ENCODE results near the gene METAP2. TPM values are rescaled to one million over a fixed set of nuclear protein-coding genes. Genes with fewer than 3 reads are reported as not detected.
"Not testable (repeated sequence)": the region's sequence is repeated elsewhere in the genome, so short reads cannot be mapped to it uniquely, and the experiment has no call there.

Gene METAP2
- polyA plus RNA-seq: 37.5 TPM

DNA sequence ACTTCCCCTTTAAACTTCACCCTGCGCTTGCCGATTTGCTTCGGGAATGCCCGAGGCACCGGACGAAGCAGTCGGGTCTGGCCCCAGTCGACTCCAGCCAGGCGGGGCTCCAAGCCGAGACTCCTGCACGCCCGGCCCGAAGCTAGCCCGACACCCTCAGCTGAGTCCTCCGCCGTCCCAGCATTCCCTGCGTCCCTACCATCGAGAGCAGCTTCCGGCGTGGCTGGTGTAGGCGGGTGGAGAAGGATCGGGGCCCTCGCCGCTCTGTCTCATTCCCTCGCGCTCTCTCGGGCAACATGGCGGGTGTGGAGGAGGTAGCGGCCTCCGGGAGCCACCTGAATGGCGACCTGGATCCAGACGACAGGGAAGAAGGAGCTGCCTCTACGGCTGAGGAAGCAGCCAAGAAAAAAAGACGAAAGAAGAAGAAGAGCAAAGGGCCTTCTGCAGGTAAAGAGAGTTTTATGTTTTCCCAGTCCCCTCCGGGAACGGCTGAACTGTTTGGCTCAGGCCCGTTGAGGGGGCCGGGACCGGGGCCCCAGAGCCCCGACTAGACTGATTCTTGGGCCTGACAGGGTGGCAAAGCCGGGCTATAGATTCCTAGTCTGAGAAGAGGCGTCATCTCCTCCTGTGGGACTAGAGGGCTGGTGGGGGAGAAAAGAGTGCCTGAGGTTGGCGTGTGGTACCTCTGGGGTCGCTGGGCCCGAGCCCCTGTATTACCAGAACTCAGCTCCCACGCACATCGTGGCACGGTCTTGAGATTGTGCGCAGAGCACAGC is at the start of gene METAP2:
TSS of gene METAP2 (plus strand) at position 269 of the 776 bp plus-strand sequence. CDS start at position 297, 28 bp downstream.
- Mint-ChIP-seq H3K36me3 (peaks cover 11% of the 10 kb centered on the region), H3K9me3 (no peaks in the 10 kb centered on the region), H3K27ac (peak within 1 kb of the TSS; percentile 74 to 97 (median 90)), H3K4me1 (peaks cover 23 to 35% (median 34%) of the 10 kb centered on the region in 3 donors), H3K27me3 (no peaks in the 10 kb centered on the region), H3K4me3 (peak within 1 kb of the TSS; percentile 97 to 100 (median 98))

DNA sequence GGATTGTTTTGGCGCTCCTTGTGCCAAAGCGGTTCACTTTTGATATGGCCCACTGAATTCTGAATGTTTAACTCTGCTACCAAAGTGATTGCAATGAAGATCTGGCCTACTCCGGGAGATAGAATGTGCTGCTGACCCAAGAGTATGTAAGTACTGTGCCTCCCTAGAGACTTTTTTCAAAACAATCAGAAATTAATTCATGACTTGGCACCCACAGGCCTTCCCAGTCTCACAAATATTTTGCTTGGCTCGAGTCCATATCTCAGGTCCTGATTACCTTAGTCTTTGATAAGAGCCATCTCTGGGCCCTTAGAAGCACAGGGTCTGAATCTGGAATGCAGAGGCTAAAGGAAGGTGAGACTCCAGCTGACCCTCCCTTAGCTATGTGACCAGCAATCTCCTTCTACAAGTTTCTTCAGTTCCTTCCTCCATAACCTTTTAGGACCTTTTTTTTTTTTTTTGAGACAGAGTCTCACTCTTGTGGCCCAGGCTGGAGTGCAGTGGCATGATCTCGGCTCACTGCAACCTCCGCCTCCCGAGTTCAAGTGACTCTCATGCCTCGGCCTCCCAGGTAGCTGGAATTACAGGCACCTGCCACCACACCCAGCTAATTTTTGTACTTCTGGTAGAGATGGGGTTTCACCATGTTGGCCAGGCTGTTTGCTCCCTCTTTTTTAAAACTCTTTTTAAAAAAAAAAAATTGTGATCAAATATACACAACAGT is 49.5 kb upstream of the METAP2 start:
- H3K9me3 Mint-ChIP-seq: peaks cover 0 to 2% (median 0%) of the 10 kb centered on the region in 3 donors
- H3K4me3 Mint-ChIP-seq: no peak overlapping the region
- peaks cover 1% of the 10 kb centered on the region for H3K27me3 Mint-ChIP-seq
- H3K27ac Mint-ChIP-seq: no peak overlapping the region
- peaks cover 4% of the 10 kb centered on the region for H3K36me3 Mint-ChIP-seq
- peaks cover 7 to 12% (median 11%) of the 10 kb centered on the region in 3 donors for H3K4me1 Mint-ChIP-seq

DNA sequence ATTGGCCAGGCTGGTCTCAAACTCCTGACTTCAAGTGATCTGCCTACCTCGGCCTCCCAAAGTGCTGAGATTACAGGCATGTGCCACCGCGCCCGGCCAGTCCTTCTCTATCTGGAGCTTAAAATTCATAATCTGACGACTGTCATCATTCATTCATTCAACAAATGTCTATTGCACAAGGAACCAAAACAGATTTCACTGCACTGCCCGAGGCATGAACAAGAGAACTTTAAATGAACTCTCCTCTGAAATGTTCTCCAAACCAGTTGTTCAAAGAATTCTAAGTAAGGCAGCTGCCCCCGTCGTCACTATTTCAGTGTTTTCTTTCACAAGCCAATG is 44.8 kb upstream of the METAP2 start:
- peaks cover 0 to 2% (median 0%) of the 10 kb centered on the region in 3 donors for H3K9me3 Mint-ChIP-seq
- H3K27ac Mint-ChIP-seq: no peak overlapping the region
- H3K36me3 Mint-ChIP-seq: peaks cover 4% of the 10 kb centered on the region
- peaks cover 1% of the 10 kb centered on the region for H3K27me3 Mint-ChIP-seq
- peaks cover 7 to 12% (median 11%) of the 10 kb centered on the region in 3 donors for H3K4me1 Mint-ChIP-seq
- peak overlapping the region in 2 of 4 donors; percentile 14 to 54 for H3K4me3 Mint-ChIP-seq

DNA sequence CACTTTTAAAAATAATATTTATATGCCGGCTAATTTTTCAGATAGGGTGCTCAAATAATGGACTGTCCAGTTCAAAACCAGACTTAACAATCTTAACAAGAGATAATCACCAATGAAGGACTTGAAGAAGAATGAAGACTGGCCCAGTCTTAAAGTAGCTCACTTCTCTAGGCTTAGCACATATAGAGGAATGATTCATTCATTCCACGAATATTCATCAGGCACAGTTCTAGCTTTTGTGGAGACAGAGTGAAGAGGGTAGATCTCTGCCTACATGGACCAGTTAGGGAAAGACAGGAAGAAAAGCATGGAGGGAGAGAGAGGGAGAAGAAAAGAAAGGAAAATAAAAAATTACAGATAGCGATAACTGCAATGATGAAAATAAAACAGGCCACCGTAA is 42.8 kb upstream of the METAP2 start:
- Mint-ChIP-seq H3K4me1 (peaks cover 6 to 12% (median 11%) of the 10 kb centered on the region in 3 donors), H3K27me3 (peaks cover 1% of the 10 kb centered on the region), H3K36me3 (peaks cover 4% of the 10 kb centered on the region), H3K27ac (no peak overlapping the region), H3K4me3 (no peak overlapping the region), H3K9me3 (peaks cover 0 to under 1% (median 0%) of the 10 kb centered on the region in 3 donors)

DNA sequence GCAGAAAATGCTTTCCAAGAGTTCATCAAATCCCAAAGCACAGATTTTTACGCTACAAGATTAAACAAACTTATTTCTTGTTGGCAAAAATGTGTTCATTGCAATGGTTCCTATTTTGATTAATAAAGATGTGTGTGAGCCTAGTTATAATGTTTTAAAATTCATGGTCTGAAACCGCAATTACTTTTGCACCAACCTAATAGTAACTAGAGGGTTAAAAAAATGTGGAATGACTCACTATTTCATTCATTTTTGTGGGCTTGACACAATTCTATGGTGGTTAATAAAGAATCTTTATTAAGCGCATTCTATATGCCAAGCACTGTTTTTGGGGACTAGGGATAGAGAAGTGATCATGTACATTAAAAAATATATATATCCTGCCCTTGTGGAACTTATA is 38.6 kb upstream of the METAP2 start:
- H3K36me3 Mint-ChIP-seq: no peaks in the 10 kb centered on the region
- no peaks in the 10 kb centered on the region for H3K9me3 Mint-ChIP-seq
- H3K27ac Mint-ChIP-seq: no peak overlapping the region
- H3K27me3 Mint-ChIP-seq: peaks cover 7% of the 10 kb centered on the region
- no peak overlapping the region for H3K4me3 Mint-ChIP-seq
- H3K4me1 Mint-ChIP-seq: peaks cover 11 to 16% (median 11%) of the 10 kb centered on the region in 3 donors

DNA sequence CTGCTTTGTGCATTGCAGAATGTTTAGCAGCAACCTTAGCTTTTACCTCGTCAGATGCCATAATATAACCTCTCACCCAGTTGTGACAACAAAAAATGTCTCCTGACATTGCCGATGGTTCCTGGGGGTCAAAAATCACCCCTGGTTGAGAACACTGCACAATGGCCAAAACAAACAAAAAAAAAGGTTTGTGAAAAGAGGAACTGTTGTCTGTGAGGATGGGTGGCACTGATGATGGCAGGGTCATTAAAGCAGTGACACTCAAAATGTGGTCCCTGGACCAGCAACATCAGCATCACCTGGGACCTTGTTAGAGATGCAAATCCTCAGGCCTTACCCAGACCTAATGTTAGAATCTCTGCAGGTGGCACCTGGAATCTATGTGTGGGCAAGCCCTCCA is 36.4 kb upstream of the METAP2 start:
- Mint-ChIP-seq H3K4me3 (peak overlapping the region in 1 of 4 donors; percentile 70), H3K9me3 (no peaks in the 10 kb centered on the region), H3K4me1 (peaks cover 11 to 16% (median 13%) of the 10 kb centered on the region in 3 donors), H3K27ac (no peak overlapping the region), H3K36me3 (no peaks in the 10 kb centered on the region), H3K27me3 (peaks cover 6% of the 10 kb centered on the region)

DNA sequence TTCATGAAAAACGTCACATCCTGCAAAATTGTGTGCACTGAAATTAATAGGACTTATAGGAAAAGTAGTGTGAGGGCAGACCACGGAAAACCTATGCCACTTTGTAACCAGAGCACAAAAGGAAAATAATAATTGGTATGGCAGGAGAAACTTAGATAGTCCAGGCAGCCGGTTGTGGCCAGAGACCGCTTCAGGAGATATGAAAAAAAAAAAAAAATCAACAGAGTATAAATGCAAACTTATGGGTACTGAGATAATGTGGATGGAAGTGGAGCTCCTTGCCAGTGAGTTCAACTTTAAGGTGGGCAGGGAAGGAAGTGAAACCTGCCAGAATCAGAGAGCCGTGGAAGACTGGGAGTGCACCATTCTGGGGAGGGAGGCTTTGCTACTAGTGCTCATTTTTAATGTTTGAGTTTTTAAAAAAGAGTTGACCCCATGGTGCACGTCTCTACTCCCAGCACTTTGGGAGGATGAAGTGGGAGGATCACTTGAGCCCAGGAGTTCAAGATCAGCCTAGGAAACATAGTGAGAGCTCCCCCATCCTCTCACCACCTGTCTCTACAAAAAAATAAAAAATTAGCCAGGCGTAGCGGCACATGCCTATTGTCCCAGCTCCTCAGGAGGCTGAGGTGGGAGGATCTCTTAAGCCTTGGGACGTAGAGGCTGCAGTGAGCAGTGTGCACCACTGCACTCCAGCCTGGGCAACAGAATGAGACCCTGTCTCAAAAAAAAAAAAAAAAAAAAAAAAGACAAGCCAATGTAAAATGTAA is 34.3 kb upstream of the METAP2 start:
- H3K9me3 Mint-ChIP-seq: no peaks in the 10 kb centered on the region
- H3K4me1 Mint-ChIP-seq: peaks cover 11 to 16% (median 13%) of the 10 kb centered on the region in 3 donors
- peaks cover 6% of the 10 kb centered on the region for H3K27me3 Mint-ChIP-seq
- H3K36me3 Mint-ChIP-seq: no peaks in the 10 kb centered on the region
- H3K27ac Mint-ChIP-seq: no peak overlapping the region
- peak overlapping the region in 2 of 4 donors; percentile 28 to 83 for H3K4me3 Mint-ChIP-seq

DNA sequence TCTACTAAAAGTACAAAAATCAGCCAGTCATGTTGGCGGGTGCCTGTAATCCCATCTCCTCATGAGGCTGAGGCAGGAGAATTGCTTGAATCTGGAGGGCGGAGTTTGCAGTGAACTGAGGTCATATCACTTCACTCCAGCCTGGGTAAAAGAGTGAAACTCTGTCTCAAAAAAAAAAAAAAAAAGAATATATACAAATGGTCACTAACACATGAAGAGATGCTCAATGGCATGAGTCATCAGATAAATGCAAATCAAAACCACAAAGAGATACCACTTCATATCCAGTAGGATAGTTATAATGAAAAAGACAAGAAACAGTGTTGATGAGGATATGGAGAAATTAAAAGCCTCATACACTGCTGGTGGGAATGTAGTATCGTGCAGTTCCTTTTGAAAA is 33.6 kb upstream of the METAP2 start:
- Mint-ChIP-seq H3K4me3 (no peak overlapping the region), H3K36me3 (no peaks in the 10 kb centered on the region), H3K27me3 (peaks cover 9% of the 10 kb centered on the region), H3K27ac (no peak overlapping the region), H3K9me3 (peaks cover 0 to 6% (median 0%) of the 10 kb centered on the region in 3 donors), H3K4me1 (peaks cover 11 to 16% (median 13%) of the 10 kb centered on the region in 3 donors)

DNA sequence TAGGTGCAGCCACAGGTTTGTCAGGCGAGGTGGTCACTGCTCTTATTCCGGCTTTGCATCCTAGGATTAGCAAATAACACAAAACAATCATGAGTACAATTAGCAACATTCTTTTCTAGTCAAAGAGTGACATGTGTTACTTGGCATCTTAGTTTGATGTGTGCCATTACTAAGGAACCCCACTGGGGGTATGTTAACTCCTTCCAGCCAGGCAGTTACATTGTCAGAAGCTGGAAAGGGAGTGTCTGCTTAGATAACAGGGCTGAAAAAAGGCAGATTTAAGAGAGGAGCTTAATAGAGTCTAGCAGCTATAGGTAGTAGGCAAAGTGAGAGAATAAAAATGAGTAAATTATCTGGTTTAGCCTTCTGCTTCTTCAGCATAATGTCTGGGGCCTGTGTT is 30.5 kb upstream of the METAP2 start:
- Mint-ChIP-seq H3K9me3 (peaks cover 0 to 6% (median 0%) of the 10 kb centered on the region in 3 donors), H3K4me3 (no peak overlapping the region), H3K27ac (no peak overlapping the region), H3K36me3 (no peaks in the 10 kb centered on the region), H3K4me1 (peaks cover 7 to 13% (median 9%) of the 10 kb centered on the region in 3 donors), H3K27me3 (peaks cover 12% of the 10 kb centered on the region)

DNA sequence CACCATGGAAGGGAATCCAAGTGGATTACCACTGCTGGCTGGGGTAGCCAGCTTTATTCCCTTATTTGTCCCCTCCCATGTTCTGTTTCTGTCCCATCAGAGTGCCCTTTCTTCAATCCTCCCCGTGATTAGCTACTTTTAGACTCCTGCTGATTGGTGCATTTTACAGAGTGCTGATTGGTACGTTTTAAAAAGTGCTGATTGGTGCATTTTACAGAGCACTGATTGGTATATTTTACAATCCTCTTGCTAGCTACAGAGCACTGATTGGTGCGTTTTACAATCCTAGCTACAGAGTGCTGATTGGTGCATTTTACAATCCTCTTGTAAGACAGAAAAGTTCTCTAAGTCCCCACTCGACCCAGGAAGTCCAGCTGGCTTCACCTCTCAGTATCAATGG is 28.9 kb upstream of the METAP2 start:
- H3K4me1 Mint-ChIP-seq, H3K9me3 Mint-ChIP-seq, H3K36me3 Mint-ChIP-seq, H3K27ac Mint-ChIP-seq, H3K4me3 Mint-ChIP-seq: not testable (repeated sequence)
- peaks cover 12% of the 10 kb centered on the region for H3K27me3 Mint-ChIP-seq

DNA sequence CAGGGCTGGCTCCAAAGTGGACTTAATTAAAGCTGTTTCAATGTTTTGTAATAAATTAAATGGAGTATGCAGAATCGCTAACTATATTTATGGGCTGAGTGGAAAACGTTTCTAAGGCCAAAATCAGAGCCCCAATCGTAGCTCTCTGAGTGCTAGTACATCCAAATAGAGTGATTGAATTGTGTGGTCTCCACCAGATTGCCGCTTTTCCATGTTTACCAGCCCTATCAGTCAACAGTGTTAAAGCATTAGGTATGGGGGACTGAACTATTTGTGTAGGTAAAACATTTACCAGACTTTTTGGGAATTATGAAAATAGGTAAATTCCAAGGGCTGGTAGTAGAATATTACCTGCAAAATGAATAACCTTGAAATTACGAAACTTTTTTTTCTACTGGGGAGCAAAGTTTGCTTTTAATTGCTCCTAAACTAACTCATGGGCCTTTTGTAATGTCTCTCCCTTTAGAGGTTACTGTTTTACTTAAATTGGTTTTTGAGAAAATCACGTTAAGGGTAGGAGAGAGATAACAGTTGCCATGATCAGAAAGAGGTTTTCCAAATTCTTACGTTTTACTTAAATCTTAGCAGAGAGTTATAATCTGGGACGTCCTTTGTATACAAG is 28.0 kb upstream of the METAP2 start:
- H3K36me3 Mint-ChIP-seq: no peaks in the 10 kb centered on the region
- H3K4me3 Mint-ChIP-seq: no peak overlapping the region
- H3K9me3 Mint-ChIP-seq: peaks cover 0 to 6% (median 0%) of the 10 kb centered on the region in 3 donors
- peaks cover 0 to 5% (median 0%) of the 10 kb centered on the region in 3 donors for H3K4me1 Mint-ChIP-seq
- H3K27me3 Mint-ChIP-seq: peaks cover 12% of the 10 kb centered on the region
- no peak overlapping the region for H3K27ac Mint-ChIP-seq

DNA sequence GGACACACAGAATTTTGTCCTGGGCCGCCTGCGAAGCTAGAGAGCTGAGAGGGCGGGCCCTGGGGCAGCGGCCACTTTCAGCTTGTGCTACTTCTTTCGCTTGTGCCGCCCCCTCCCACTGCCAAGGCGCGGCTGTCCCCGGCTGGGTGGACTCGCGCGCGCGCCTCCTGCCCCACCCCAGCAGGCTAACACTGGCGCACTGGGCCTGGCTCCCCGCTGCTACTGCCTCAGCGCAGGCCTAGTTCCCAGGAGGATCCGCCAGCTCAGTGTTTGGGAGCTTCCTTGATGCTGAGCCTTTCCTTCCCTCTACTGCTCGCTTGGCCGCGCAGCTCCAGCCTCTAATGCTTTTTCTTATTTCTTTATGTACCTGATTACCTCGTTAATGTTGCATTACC is 27.4 kb upstream of the METAP2 start:
- peak overlapping the region in 2 of 4 donors; percentile 47 to 87 for H3K4me3 Mint-ChIP-seq
- H3K27ac Mint-ChIP-seq: no peak overlapping the region
- H3K36me3 Mint-ChIP-seq: no peaks in the 10 kb centered on the region
- peaks cover 0 to 5% (median 0%) of the 10 kb centered on the region in 3 donors for H3K4me1 Mint-ChIP-seq
- H3K27me3 Mint-ChIP-seq: peaks cover 12% of the 10 kb centered on the region
- peaks cover 0 to 6% (median 0%) of the 10 kb centered on the region in 3 donors for H3K9me3 Mint-ChIP-seq

DNA sequence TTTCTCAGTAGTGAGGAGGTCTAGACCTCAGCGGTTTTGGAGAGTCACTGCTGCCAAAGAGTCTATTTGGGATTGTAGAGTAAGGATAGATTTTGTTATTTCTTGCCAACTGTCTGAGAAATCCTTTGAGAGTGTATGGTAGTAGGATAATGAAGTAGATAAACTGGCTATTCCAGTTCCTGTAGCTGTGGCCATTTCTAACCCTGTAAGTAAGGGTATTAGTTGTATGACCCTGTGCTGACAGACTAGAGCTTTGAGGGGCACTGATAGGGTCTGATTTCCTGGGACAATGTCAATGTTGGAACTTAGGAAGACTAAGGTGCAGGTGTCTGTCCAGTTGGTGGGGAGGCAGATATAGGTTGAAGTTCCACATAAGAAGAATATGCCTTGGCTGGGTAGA is 24.3 kb upstream of the METAP2 start:
- H3K36me3 Mint-ChIP-seq: not testable (repeated sequence)

DNA sequence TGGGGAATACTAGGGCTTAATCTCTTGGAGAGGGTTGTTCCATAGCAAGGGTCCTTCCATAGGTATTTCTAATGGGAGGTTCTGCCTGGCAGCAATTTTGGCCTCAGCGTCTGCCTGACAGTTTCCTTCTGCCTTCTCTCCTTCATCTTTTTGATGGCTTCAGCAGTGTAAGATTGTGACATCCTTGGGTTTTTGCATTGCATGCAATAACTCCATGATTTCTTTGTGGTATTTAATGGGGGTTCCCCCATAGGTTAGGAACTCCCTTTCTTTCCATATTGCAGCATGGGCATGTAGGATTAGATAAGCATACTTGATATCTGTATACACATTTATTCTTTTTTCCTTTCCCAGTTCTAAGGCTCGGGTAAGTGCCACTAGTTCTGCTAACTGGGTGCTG is 21.5 kb upstream of the METAP2 start:
- not testable (repeated sequence) for H3K27me3 Mint-ChIP-seq, H3K27ac Mint-ChIP-seq, H3K9me3 Mint-ChIP-seq, H3K36me3 Mint-ChIP-seq, H3K4me1 Mint-ChIP-seq, H3K4me3 Mint-ChIP-seq

More for the DNA sequence above, 24.3 kb upstream of the METAP2 start:
- not testable (repeated sequence) for H3K4me3 Mint-ChIP-seq, H3K4me1 Mint-ChIP-seq, H3K27ac Mint-ChIP-seq, H3K9me3 Mint-ChIP-seq
- peaks cover 12% of the 10 kb centered on the region for H3K27me3 Mint-ChIP-seq

DNA sequence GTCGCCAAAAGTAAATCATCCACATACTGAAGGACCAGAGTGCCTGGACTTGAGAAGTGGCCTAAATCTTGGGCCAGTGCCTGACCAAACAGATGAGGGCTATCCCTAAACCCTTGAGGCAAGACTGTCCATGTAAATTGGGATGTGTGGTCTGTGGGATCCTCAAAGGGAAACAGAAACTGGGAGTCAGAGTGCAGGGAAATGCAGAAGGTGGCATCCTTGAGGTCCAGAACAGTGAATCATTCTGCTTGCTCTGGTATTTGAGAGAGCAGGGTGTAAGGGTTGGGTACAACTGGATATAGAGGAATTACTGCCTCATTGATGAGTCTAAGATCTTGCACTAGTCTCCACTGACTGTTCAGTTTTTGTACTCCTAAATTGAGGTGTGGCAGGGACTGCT is 20.1 kb upstream of the METAP2 start:
- not testable (repeated sequence) for H3K36me3 Mint-ChIP-seq, H3K4me3 Mint-ChIP-seq, H3K27ac Mint-ChIP-seq, H3K4me1 Mint-ChIP-seq, H3K9me3 Mint-ChIP-seq, H3K27me3 Mint-ChIP-seq

Measured in IgD-negative memory B cell (primary cell).